COLO668 (cell line): ENCODE data around the gene ATRAID.
A peak's percentile ranks its signal among the peaks of the same experiment; 100 is the strongest.

ENCODE experiments used
- DNase-seq: peaks from one replicate; lab custom pipeline; 2025; ENCODE audit not compliant: unreplicated experiment; lab: John Stamatoyannopoulos, UW

The ATRAID gene

DNA sequence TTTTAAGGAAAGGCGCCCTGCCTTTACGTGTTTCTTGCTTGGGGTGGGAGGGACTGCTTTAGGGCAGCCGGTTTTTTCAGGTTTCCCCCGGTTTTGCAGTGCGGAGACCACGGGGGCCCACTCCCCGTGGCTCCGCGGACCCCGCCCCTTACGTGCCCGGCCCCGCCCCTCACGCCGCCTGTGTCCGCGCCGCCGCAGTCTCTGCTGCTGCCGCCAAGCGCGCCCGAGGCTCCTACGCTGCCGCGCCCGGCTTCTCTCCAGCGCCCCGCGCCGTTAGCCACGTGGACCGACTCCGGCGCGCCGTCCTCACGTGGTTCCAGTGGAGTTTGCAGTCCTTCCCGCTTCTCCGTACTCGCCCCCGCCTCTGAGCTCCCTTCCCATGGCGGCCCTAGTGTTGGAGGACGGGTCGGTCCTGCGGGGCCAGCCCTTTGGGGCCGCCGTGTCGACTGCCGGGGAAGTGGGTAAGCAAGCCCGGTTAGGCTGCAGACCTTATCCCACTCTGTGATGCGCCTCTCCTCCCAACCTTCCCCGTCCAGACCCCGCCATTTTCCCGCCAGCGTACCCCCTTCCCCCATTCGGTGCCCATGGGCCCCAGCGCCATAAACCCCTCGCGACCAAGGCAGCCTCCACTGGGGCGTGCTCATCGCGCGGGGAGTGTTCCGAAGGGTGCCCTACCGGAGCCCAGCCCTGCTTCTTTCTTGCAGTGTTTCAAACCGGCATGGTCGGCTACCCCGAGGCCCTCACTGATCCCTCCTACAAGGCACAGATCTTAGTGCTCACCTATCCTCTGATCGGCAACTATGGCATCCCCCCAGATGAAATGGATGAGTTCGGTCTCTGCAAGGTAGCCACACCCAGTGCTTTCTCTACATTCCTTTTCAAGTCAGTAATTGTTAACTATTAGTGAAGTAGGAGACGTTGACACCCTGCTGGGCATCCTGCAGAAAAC, 5.6 kb downstream of the ATRAID start, which contains the start of gene CAD:
Gene CAD, plus strand, starts transcription at position 197 of the 949 bp plus-strand sequence. Its CDS starts 183 bp downstream, at position 380.
- peak; percentile 95 for DNase-seq

DNA sequence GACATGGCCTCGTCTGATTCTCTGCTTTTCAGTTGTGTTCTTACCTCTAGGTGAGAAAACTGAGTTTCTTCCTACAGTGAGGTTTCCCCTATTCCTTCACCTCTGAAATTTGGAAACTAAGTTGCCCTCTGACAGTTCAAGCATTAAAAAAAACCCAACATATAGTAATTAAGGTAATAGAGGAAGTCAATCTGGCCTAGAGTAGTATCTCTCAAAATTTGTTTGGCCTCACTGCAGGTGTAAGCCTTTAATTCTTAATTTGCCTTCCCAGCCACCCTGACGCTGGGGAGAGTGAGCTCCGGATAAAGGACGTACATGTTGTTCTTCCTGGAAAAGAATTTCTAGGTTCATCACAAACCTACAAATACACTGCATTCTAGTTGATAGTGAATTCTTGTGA, 6.8 kb downstream of the ATRAID start:
- DNase-seq, result no peak

DNA sequence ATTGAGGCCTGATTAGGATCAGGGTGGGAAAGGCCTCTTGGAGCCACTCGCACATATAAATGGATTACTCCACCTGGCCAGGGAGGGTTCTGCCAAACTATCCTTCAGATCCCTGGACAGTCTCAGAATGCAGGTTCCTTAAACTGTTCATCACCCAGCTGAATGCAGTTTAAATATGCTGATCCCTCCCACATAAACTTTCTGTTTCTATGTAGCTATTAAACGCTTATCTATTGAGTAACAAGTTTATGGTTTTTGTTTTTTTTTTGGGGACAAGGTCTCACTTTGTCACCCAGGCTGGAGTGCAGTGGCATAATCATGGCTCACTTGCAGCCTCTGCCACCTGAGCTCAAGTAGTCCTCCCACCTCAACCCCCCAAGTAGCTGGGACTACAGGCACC, 7.2 kb downstream of the ATRAID start:
- DNase-seq, result no peak

DNA sequence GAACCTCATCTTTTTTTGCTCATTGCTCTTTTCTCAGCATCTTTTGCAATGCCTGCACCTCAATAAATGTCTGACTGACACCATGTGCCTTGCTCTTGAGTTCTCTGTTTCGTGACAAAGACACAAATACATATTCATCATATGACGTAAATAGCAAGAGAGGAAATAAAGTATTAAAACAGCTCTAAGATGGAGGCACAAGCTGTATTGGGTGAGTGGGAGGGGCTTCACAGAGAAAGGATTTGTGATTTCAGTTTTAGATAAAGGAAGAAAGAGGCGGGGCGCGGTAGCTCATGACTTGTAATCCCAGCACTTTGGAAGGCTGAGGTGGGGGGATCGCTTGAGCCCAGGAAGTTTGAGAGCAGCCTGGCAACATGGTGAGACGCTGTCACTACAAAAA, 8.2 kb downstream of the ATRAID start:
- DNase-seq, result no peak

DNA sequence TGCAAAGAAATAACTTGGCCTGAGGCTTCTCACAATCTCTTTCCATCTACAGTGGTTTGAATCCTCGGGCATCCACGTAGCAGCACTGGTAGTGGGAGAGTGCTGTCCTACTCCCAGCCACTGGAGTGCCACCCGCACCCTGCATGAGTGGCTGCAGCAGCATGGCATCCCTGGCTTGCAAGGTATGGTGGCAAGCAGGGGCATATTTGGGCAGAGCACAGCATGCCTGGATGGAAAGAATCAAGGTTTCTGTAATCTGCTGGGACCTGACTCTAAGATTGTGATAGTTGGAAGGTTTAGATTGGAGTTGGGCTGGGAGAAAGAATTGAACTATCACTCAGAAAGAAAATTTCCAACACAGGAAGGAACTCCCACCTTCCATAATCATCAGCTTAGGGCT, 9.3 kb downstream of the ATRAID start:
- DNase-seq, result no peak

DNA sequence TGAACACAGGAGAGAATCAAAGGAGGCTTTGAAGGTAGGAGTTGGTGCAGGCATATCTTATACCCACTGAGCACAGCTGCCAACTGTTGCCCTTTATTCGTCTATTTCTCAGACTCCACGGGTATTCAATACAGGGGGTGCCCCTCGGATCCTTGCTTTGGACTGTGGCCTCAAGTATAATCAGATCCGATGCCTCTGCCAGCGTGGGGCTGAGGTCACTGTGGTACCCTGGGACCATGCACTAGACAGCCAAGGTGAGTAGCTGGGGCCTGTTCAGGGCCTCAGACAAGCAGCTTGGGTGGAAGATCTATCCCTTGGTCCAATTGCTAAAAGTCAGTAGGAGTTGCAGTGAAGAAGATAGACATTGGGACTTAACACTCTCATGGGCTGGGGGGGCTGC, 10.6 kb downstream of the ATRAID start:
- DNase-seq, result no peak

DNA sequence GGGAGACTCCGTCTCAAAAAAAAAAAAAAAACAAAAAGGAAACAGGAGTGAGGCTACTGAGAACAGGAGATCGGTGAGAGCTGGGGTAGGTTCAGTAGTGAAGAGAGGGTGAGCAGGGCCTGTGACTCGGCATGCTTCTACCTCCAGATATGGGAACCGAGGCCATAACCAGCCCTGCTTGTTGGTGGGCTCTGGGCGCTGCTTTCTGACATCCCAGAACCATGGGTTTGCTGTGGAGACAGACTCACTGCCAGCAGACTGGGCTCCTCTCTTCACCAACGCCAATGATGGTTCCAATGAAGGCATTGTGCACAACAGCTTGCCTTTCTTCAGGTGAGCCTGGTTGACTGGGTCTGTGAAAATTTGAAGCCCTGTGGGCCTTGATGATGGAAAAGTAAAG, 11.6 kb downstream of the ATRAID start:
- no peak for DNase-seq

DNA sequence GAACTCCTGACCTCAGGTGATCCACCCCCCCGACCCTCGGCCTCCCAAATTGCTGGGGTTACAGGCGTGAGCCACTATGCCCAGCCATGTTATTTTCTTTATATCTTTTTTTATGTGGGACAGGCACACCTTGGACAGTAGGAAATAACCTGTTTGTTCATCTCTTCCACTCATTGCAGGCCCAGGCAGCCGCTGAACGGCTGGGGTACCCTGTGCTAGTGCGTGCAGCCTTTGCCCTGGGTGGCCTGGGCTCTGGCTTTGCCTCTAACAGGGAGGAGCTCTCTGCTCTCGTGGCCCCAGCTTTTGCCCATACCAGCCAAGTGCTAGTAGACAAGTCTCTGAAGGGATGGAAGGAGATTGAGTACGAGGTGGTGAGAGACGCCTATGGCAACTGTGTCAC, 13.7 kb downstream of the ATRAID start:
- no peak for DNase-seq

DNA sequence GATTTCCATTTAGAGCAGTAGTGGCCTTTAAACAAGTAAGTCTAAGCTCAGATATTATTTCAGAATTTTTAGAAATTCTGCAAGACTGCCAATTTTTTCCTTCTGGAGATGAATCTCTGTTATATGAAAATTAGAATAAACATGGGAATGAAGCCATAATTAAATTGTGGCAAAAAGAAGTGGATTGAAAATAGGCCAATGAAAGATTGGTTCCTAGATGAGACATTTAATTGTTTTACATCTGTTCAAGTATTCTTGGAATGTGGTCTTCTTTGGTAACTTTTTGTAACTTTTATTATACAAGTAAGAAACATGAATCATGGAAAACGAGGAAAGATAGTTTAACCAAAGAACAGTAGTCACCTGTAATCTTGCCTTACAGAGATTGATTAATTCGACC, 15.7 kb downstream of the ATRAID start:
- no peak for DNase-seq

DNA sequence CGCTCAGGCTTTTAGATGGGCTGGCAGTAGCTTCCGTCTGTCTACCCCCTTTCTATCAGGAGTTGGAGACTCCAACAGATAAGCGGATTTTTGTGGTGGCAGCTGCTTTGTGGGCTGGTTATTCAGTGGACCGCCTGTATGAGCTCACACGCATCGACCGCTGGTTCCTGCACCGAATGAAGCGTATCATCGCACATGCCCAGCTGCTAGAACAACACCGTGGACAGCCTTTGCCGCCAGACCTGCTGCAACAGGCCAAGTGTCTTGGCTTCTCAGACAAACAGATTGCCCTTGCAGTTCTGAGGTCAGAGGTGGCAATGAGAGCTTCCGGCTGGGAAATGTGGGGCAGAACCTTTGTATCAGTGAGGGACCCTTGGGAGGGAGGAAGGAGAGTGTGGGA, 20.1 kb downstream of the ATRAID start:
- DNase-seq, result no peak

DNA sequence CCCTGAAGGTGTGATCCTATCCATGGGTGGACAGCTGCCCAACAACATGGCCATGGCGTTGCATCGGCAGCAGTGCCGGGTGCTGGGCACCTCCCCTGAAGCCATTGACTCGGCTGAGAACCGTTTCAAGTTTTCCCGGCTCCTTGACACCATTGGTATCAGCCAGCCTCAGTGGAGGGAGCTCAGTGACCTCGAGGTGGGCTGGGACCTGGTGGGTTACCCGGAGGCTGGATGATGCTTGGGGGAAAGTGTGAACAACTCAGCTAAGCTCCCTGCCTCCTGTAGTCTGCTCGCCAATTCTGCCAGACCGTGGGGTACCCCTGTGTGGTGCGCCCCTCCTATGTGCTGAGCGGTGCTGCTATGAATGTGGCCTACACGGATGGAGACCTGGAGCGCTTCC, 21.5 kb downstream of the ATRAID start:
- no peak for DNase-seq

DNA sequence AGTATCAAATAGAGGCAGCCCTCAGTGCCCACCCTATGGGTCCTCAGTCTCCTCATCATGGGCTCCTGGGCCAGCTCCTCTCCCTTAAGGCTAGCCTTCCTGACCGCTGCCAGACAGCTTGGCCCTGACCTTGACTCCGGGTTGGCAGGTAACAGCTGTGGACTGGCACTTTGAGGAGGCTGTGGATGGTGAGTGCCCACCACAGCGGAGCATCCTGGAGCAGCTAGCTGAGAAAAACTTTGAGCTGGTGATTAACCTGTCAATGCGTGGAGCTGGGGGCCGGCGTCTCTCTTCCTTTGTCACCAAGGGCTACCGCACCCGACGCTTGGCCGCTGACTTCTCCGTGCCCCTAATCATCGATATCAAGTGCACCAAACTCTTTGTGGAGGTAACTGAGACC, 24.3 kb downstream of the ATRAID start:
- no peak for DNase-seq

DNA sequence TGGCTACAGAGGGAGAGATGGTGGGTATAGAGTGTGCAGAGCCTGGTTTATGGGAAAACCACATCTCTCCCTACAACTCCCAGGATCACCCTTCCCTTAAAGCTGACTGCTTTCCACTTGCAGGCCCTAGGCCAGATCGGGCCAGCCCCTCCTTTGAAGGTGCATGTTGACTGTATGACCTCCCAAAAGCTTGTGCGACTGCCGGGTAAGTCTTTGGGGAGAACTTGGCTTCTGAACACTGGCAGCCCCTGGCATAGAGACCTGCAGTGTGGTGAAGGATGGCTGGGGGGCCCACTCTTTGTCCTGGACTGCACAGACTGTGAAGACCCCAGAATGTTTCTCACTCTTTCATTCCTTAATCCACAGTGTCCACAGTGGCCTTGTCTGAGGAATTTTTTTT, 24.8 kb downstream of the ATRAID start:
- no peak for DNase-seq

DNA sequence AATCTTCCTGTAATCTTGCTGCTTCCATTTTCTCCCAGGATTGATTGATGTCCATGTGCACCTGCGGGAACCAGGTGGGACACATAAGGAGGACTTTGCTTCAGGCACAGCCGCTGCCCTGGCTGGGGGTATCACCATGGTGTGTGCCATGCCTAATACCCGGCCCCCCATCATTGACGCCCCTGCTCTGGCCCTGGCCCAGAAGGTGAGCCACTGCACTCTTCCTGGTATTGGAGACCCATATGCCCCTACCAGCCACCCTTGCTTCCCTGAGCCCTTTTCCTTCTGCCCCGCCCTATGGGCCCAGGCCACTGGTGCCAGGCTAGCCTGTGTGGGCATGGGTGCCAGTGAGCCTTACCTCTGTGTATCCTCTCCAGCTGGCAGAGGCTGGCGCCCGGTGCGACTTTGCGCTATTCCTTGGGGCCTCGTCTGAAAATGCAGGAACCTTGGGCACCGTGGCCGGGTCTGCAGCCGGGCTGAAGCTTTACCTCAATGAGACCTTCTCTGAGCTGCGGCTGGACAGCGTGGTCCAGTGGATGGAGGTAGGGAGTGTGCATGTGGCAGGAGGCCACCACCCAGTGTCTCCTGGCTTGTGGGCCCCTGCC, 25.6 kb downstream of the ATRAID start:
- no peak for DNase-seq

DNA sequence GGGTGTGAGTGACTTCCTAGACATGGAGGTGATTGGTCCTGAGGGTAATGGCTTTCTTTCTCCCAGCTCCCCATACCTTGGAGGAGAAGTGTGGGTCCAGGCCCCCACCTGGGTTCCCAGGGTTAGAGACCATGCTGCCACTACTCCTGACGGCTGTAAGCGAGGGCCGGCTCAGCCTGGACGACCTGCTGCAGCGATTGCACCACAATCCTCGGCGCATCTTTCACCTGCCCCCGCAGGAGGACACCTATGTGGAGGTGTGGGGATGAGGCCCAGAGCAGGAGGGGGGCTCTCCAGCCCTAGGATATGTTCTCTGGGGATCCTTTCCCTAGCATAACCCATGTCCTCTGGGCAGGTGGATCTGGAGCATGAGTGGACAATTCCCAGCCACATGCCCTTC, 27.1 kb downstream of the ATRAID start:
- no peak for DNase-seq

DNA sequence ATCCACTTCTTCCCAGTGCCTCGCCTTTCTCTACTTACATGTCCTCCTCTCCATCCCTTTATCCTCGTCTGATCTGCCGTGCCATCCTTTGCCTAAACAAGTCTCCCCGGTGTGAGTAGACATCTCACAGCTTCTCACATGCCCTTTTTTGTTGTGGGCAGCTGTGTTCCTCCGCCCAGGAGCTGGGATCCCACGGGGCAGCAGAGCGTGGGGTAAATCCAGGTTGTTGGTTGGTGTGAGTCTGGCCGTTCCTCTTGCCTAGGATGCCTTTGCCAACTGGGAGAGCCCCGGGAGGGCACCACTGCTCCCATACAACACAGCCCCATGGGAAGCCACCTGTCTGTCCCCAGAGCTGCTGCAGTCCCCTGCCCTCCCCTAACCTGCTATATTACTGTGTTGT, 28.6 kb downstream of the ATRAID start:
- DNase-seq, result no peak

DNA sequence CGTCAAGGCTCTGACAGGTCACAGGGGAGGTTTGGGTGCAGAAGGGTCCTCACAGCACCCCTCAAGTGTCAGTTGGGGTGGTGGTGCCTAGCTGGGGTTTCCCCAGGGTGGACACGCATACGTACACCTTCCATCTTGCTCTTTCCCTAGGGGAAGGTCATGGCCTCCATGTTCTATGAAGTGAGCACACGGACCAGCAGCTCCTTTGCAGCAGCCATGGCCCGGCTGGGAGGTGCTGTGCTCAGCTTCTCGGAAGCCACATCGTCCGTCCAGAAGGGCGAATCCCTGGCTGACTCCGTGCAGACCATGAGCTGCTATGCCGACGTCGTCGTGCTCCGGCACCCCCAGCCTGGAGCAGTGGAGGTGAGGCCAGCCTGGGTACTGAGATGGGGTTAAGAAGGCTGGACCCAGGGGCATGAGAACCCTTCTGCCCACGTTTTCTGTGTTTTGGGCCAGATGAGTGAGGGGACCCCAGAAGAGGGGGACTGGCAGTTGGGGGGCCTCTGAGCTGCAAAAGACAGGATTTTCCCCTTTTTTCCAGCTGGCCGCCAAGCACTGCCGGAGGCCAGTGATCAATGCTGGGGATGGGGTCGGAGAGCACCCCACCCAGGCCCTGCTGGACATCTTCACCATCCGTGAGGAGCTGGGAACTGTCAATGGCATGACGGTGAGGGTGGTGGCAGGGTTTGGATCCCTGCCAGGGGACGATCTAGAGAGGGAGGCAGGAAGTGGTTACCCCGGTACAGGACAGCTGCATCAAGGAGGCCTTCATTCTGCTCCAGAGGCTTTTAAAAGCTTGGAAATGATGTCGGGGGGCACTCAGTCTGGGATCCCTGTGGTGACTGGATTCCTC, 30.1 kb downstream of the ATRAID start:
- DNase-seq, result no peak

DNA sequence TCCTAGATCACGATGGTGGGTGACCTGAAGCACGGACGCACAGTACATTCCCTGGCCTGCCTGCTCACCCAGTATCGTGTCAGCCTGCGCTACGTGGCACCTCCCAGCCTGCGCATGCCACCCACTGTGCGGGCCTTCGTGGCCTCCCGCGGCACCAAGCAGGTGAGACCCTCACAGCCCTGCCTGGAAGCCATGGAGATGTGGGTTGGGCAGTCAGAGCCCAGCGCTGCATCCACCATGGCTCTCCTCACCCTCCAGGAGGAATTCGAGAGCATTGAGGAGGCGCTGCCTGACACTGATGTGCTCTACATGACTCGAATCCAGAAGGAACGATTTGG, 30.7 kb downstream of the ATRAID start:
- no peak for DNase-seq

DNA sequence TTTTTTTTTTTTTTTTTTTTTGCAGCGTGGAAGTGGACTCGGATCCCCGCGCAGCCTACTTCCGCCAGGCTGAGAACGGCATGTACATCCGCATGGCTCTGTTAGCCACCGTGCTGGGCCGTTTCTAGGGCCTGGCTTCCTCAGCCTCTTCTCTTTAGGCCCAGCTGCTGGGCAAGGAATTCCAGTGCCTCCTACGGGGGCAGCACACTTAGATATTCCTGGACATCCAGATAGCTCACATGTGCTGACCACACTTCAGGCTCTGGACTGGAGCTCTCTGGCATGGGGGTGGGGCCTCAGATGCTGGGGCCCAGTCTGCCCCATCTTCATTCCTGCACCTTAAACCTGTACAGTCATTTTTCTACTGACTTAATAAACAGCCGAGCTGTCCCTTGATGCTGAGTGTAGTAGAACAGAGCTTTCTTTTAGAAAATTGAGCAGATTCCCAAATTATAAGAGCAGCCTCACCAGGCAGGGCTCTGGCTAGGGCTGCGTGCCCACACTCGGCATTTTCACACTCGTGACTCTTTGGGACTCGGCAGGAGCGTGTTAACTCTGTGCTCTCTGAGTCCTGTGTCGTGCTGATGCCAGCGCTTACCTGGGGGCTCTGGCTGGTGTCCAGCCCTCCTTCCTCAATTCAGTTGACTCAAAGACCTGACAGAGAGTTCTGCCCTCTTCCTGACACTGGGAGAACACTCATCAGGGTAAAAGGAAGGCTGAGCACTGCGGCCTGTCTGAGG, 31.7 kb downstream of the ATRAID start:
- no peak for DNase-seq

DNA sequence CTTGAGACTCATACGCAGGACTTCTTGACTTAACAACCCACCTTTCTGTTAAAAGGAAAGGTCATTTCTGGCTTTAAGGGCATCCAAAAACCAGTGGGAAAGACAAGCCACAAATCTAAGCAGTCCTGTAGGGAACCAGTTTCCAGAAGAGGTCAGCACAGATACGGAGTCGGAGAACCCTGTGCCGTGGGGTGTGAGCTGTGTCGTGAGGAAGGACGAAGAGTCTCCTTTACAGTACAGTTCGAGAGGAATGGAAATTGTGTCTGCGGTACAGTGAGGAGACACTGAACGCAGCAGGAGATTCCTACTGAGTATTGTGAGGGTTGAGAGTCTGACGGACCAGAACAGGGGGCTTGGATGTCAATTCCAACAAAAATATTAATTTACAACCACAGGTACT, 33.3 kb downstream of the ATRAID start:
- DNase-seq, result no peak

DNA sequence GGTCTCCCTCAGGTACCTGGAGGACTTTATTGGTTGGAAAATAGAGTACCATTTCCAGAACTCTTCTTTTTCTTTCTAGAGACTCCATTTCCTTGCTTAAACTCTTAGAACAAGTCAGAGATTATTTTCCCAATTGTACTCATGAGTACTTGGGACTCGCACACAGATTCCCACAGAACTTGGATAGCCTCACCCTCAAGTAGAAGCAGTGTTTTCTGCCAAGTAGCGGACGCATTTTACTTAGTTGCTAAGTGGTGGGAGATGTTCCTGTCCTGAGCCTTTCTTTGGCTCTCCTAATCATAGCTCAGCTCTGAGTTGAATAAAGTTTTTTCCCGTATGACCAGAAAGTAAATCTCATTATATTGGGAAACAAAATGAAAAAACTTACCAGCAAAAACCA, 33.8 kb downstream of the ATRAID start:
- DNase-seq, result no peak
